Measurements from ENCODE around the gene PRKCZ. TPM values are rescaled to one million over a fixed set of nuclear protein-coding genes. Genes with fewer than 3 reads are reported as not detected.

Gene PRKCZ
- total and polyA plus RNA-seq, 2 of the 4 experiments (the other 2 are of a cell fraction), result 2.0 to 3.5 TPM

DNA sequence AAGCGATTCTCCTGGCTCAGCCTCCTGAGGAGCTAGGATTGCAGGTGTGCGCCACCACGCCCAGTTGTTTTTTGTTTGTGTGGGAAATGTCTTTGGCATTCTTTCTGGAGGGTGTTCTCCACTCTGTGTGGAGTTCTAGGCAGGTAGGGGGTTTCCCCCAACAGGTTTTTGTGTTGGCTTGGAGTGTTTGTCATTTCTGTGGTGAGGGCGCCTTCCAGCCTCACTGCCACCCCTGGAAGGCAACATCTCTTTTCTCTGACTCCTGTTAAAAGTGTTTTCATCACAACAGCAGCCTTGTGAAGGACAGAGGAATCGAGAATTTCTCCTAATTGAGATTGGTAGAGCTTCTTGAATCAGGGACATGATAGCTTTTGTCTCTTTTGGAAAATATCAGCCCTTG is 69.7 kb downstream of the PRKCZ start:
- Histone ChIP-seq H2AK9ac (replicated peaks; ENCODE audit: low read depth, low read length, poor library complexity) (no peak overlapping the region), H2BK15ac (ENCODE audit: low read depth, low read length) (no peak overlapping the region), H3K14ac (replicated peaks; ENCODE audit: low read depth, low read length) (no peak overlapping the region), H3K9me3 (ENCODE audit: control insufficient read depth, insufficient read depth, low read length) (peaks cover 2% of the 10 kb centered on the region), H4K91ac (ENCODE audit: insufficient read depth, low read depth, low read length) (no peak overlapping the region), H3K18ac (ENCODE audit: low read depth, low read length) (no peak overlapping the region), H2AFZ (replicated peaks; ENCODE audit: low read length, poor library complexity) (no peak overlapping the region), H3K4me3 (ENCODE audit: insufficient read depth, low read depth, low read length) (no peak overlapping the region), H3K9ac (ENCODE audit: low read depth, low read length) (no peak overlapping the region), H3K4me1 (ENCODE audit: control insufficient read depth, insufficient read depth, low read length) (peaks cover 1% of the 10 kb centered on the region; the same call in 1 of the 2 replicates), H3K56ac (ENCODE audit: extremely low read depth, insufficient read depth, low read length) (no peak overlapping the region), H3K79me1 (ENCODE audit: low read depth in 1 of 2, low read length in 2 of 2) (no peaks in the 10 kb centered on the region), H4K5ac (ENCODE audit: low read depth, low read length) (no peak overlapping the region), H3K4me2 (ENCODE audit: low read depth, low read length) (no peak overlapping the region), H4K8ac (ENCODE audit: low read depth in 2 of 2, low read length in 2 of 2) (no peak overlapping the region), H3K23ac (ENCODE audit: low read depth, low read length) (no peak overlapping the region), H3K4ac (ENCODE audit: low read depth, low read length) (no peak overlapping the region), H2AK5ac (ENCODE audit: low read depth, low read length) (no peak overlapping the region), H3K27ac (ENCODE audit: insufficient read depth, low read length) (no peak overlapping the region), H4K20me1 (ENCODE audit: insufficient read depth, low read length) (no peaks in the 10 kb centered on the region), H2BK5ac (ENCODE audit: low read depth, low read length, poor library complexity, severe bottlenecking) (no peak overlapping the region), H2BK20ac (ENCODE audit: low read depth, low read length) (no peak overlapping the region), H3K9me1 (ENCODE audit: insufficient read depth, low read length) (no peaks in the 10 kb centered on the region), H3K36me3 (ENCODE audit: control insufficient read depth, insufficient read depth, low read length) (no peaks in the 10 kb centered on the region), H3K27me3 (ENCODE audit: control insufficient read depth, insufficient read depth, low read length) (peaks cover 15% of the 10 kb centered on the region; the same call in 1 of the 2 replicates), H2BK120ac (ENCODE audit: low read depth, low read length) (no peak overlapping the region)
- DNase-seq (no peak), ATAC-seq (ENCODE audit: low read depth) (no peak)
- no TSS peak for BruUV-seq (replicated peaks)
- intact Hi-C loops (cut with micrococcal nuclease) (no loop called here), dilution Hi-C loops (cut with HindIII; ENCODE audit: low sequenced_read_pairs, unreplicated experiment) (no loop called here), in situ Hi-C loops (cut with MboI; ENCODE audit: low sequenced_read_pairs) (no loop called here)
- CTCF ChIA-PET, result no interaction called here
- TF ChIP-seq RAD21 (IDR thresholded peaks at IDR 0.05; ENCODE audit: low read length) (no peak), SMC3 (IDR thresholded peaks at IDR 0.05; ENCODE audit: low read depth, low read length) (no peak), RFX5 (IDR thresholded peaks at IDR 0.05; ENCODE audit: low read depth, low read length) (no peak), NFE2L2 (IDR thresholded peaks at IDR 0.05; ENCODE audit: low read depth, low read length) (no peak)
- TF ChIP-seq, protein P1, sequence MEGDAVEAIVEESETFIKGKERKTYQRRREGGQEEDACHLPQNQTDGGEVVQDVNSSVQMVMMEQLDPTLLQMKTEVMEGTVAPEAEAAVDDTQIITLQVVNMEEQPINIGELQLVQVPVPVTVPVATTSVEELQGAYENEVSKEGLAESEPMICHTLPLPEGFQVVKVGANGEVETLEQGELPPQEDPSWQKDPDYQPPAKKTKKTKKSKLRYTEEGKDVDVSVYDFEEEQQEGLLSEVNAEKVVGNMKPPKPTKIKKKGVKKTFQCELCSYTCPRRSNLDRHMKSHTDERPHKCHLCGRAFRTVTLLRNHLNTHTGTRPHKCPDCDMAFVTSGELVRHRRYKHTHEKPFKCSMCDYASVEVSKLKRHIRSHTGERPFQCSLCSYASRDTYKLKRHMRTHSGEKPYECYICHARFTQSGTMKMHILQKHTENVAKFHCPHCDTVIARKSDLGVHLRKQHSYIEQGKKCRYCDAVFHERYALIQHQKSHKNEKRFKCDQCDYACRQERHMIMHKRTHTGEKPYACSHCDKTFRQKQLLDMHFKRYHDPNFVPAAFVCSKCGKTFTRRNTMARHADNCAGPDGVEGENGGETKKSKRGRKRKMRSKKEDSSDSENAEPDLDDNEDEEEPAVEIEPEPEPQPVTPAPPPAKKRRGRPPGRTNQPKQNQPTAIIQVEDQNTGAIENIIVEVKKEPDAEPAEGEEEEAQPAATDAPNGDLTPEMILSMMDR (conservative IDR thresholded peaks at IDR 0.05; ENCODE audit: low read depth, low read length), result no peak
- POLR2A ChIA-PET (ENCODE audit: unreplicated experiment), result no interaction called here
- no CpG with 5 or more reads among the region's 5 CpGs for WGBS, 2 experiments (ENCODE audit: extremely low coverage in 2 of 2, insufficient read length in 1 of 2)
